A172 (cell line): ENCODE results near the gene AS3MT. TPM values are rescaled to one million over a fixed set of nuclear protein-coding genes. Genes with fewer than 3 reads are reported as not detected.

ENCODE experiments used
- total RNA-seq: library from RNA; depleted of rRNA; stranded (reverse); fragments of >200 nt; shearing (Covaris generic); gene quantifications from 2 replicates; pipeline ENCODE4 v1.2.3, GENCODE V29; 2014; rRNA removed

AS3MT gene
- total RNA-seq, 1 experiment from 2014 or later, result 30.1 TPM

Other genes with a start within 250 kb of the AS3MT start
- 66.8 and 68.3 TPM in 2 replicates for gene TRIM8, start 225.0 kb upstream of the AS3MT start, total RNA-seq
- 11.1 and 17.9 TPM in 2 replicates for gene ARL3, start 155.1 kb upstream of the AS3MT start, total RNA-seq
- 7.3 and 9.5 TPM in 2 replicates for gene SFXN2, start 154.8 kb upstream of the AS3MT start, total RNA-seq
- gene WBP1L, start 125.5 kb upstream of the AS3MT start, total RNA-seq, result 19.1 and 26.4 TPM in 2 replicates
- gene CYP17A1, start 32.1 kb upstream of the AS3MT start, total RNA-seq, result not detected in 2 replicates
- 18.9 and 21.9 TPM in 2 replicates for gene BORCS7, start 15.2 kb upstream of the AS3MT start, total RNA-seq
- gene CNNM2, start 48.8 kb downstream of the AS3MT start, total RNA-seq, result 4.1 and 6.8 TPM in 2 replicates